Measurements from ENCODE around the gene STON2.

GRCh38 chr14:81246461-81247270, 153.5 kb downstream of the STON2 start:
- no peak for TF ChIP-seq GABPB1 (CRISPR knock-in tag; IDR thresholded peaks at IDR 0.05)
- no peak for TF ChIP-seq SP4 (CRISPR knock-in tag; IDR thresholded peaks at IDR 0.05)
- TF ChIP-seq CTCF (CRISPR knock-in tag; IDR thresholded peaks at IDR 0.05) = no peak
- TF ChIP-seq MAX (IDR thresholded peaks at IDR 0.05) = no peak
- TF ChIP-seq KDM4B (CRISPR knock-in tag; IDR thresholded peaks at IDR 0.05) = no peak
- TF ChIP-seq ZMAT5 (CRISPR knock-in tag; IDR thresholded peaks at IDR 0.05; ENCODE audit: borderline replicate concordance, low read depth) = no peak
- no peak for TF ChIP-seq SMC3 (IDR thresholded peaks at IDR 0.05; ENCODE audit: low read length)
- TF ChIP-seq TCF7L2 (IDR thresholded peaks at IDR 0.05; ENCODE audit: low read depth, low read length) = no peak
- no peak for TF ChIP-seq POLR2G (IDR thresholded peaks at IDR 0.05; ENCODE audit: low read depth, low read length)
- no peak for TF ChIP-seq ZNF207 (IDR thresholded peaks at IDR 0.05; ENCODE audit: borderline replicate concordance)
- no peak for TF ChIP-seq CEBPB (IDR thresholded peaks at IDR 0.05; ENCODE audit: borderline replicate concordance, low read depth, low read length)
- no peak for TF ChIP-seq JUND (CRISPR knock-in tag; IDR thresholded peaks at IDR 0.05)
- TF ChIP-seq ZBTB33 (CRISPR knock-in tag; IDR thresholded peaks at IDR 0.05) = no peak
- no peak for TF ChIP-seq LCORL (IDR thresholded peaks at IDR 0.05)
- no peak for TF ChIP-seq LCORL (CRISPR knock-in tag; IDR thresholded peaks at IDR 0.05)
